Smooth muscle cell (in vitro differentiated cells): Measurements from ENCODE around the gene ISLR. TPM values are rescaled to one million over a fixed set of nuclear protein-coding genes. Genes with fewer than 3 reads are reported as not detected.

ENCODE experiments used
- DNase-seq: peaks from one replicate; lab custom pipeline; 2025; ENCODE audit not compliant: unreplicated experiment; lab: John Stamatoyannopoulos, UW
- H2AFZ ChIP-seq: fragments of 200-600 bp; sonication (generic); 2 replicates; pipeline ENCODE4 v1.6.0; 2016; ENCODE audit warnings: antibody characterized with exemption, low read depth, mild to moderate bottlenecking
- H3F3A ChIP-seq: fragments of 200-600 bp; sonication (generic); 2 replicates; pipeline ENCODE4 v1.6.0; 2017; ENCODE audit warnings: antibody characterized with exemption, low read depth
- H3K27ac ChIP-seq: fragments of 200-600 bp; sonication (generic); 2 replicates; pipeline ENCODE4 v1.5.1; 2016; ENCODE audit warnings: low read depth, mild to moderate bottlenecking
- H3K27me3 ChIP-seq: fragments of 200-600 bp; sonication (generic); 2 replicates; pipeline ENCODE4 v1.6.1; 2016; ENCODE audit warnings: low read depth, mild to moderate bottlenecking
- H3K36me3 ChIP-seq: fragments of 200-600 bp; sonication (generic); 2 replicates; pipeline ENCODE4 v1.5.1; 2016; ENCODE audit warnings: low read depth
- H3K4me1 ChIP-seq: fragments of 200-600 bp; sonication (generic); 2 replicates; pipeline ENCODE4 v1.5.1; 2016; ENCODE audit warnings: low read depth
- H3K4me2 ChIP-seq: fragments of 200-600 bp; sonication (generic); 2 replicates; pipeline ENCODE4 v1.6.0; 2016; ENCODE audit warnings: mild to moderate bottlenecking
- H3K4me3 ChIP-seq: fragments of 200-600 bp; sonication (generic); 2 replicates; pipeline ENCODE4 v1.5.1; 2016; ENCODE audit warnings: mild to moderate bottlenecking
- H3K79me2 ChIP-seq: fragments of 200-600 bp; sonication (generic); 2 replicates; pipeline ENCODE4 v1.6.0; 2016; ENCODE audit warnings: low read depth, mild to moderate bottlenecking
- H3K9ac ChIP-seq: fragments of 200-600 bp; sonication (generic); 2 replicates; pipeline ENCODE4 v1.6.0; 2016; ENCODE audit warnings: low read depth
- H3K9me3 ChIP-seq: fragments of 200-600 bp; sonication (generic); replicated peaks from 2 replicates; pipeline ENCODE4 v1.5.1; 2016; ENCODE audit warnings: low read depth
- H4K20me1 ChIP-seq: fragments of 200-600 bp; sonication (generic); 2 replicates; pipeline ENCODE4 v1.6.0; 2016; ENCODE audit warnings: low read depth
- CTCF ChIP-seq: fragments of 200-600 bp; sonication (generic); IDR thresholded peaks from 2 replicates; pipeline ENCODE4 v1.5.1; 2017; ENCODE audit warnings: borderline replicate concordance, mild to moderate bottlenecking, antibody characterized with exemption; ENCODE audit not compliant: insufficient read depth, poor library complexity, severe bottlenecking
- WGBS: methylation state at CpG from one replicate; pipeline ENCODE4 v1.1.7; 2016; ENCODE audit warnings: low lambda C conversion rate; 5-methylcytosine and 5-hydroxymethylcytosine counted together
- polyA plus RNA-seq: library from polyadenylated mRNA; unstranded; fragments of >200 nt; fragmentation: Nextera tagmentation; extraction: Ambion mirVana; gene quantifications from 2 replicates; pipeline ENCODE4 v1.2.1, GENCODE V29; 2016
- total RNA-seq: library from RNA; depleted of rRNA; stranded (reverse); fragments of >200 nt; gene quantifications from 2 replicates; pipeline ENCODE4 v1.2.3, GENCODE V29; 2014

The ISLR gene
- total and polyA plus RNA-seq, 2 experiments from 2014 or later: 119 to 130 TPM

GRCh38 chr15:74205582-74205947 lies 32.1 kb downstream of the ISLR start:
- no peak overlapping the region for H3K27ac ChIP-seq
- peaks cover 54% of the 10 kb centered on the region for H3K4me1 ChIP-seq
- peaks cover 16% of the 10 kb centered on the region for H3K79me2 ChIP-seq
- H3K27me3 ChIP-seq: no peaks in the 10 kb centered on the region
- DNase-seq: no peak
- H3K9me3 ChIP-seq: no peaks in the 10 kb centered on the region
- no peak for TF ChIP-seq CTCF
- no peaks in the 10 kb centered on the region for H3K36me3 ChIP-seq
- peaks cover 23% of the 10 kb centered on the region for H3F3A ChIP-seq
- 90% methylated on average over 4 of the region's 4 CpGs for WGBS
- no peak overlapping the region for H3K4me2 ChIP-seq
- no peak overlapping the region for H3K9ac ChIP-seq
- H2AFZ ChIP-seq: no peak overlapping the region
- peaks cover 4% of the 10 kb centered on the region for H4K20me1 ChIP-seq
- H3K4me3 ChIP-seq: no peak overlapping the region

GRCh38 chr15:74206801-74207281 lies 33.3 kb downstream of the ISLR start:
- 71% methylated on average over 6 of the region's 6 CpGs for WGBS
- no peaks in the 10 kb centered on the region for H3K9me3 ChIP-seq
- H3K27ac ChIP-seq: no peak overlapping the region
- H3K9ac ChIP-seq: no peak overlapping the region
- H3K4me1 ChIP-seq: peaks cover 43% of the 10 kb centered on the region
- no peak for TF ChIP-seq CTCF
- H2AFZ ChIP-seq: no peak overlapping the region
- H4K20me1 ChIP-seq: no peaks in the 10 kb centered on the region
- H3K36me3 ChIP-seq: no peaks in the 10 kb centered on the region
- no peak overlapping the region for H3K4me3 ChIP-seq
- H3K4me2 ChIP-seq: no peak overlapping the region
- H3K79me2 ChIP-seq: peaks cover 3% of the 10 kb centered on the region
- DNase-seq: no peak
- no peaks in the 10 kb centered on the region for H3K27me3 ChIP-seq
- peaks cover 18% of the 10 kb centered on the region for H3F3A ChIP-seq

GRCh38 chr15:74207652-74208440 lies 34.3 kb downstream of the ISLR start:
- Histone ChIP-seq H3K4me1 (peaks cover 42% of the 10 kb centered on the region), H3K4me2 (no peak overlapping the region)

More at GRCh38 chr15:74207652-74208440, 34.3 kb downstream of the ISLR start:
- H3K4me3 ChIP-seq: no peak overlapping the region
- no peaks in the 10 kb centered on the region for H3K27me3 ChIP-seq
- H3F3A ChIP-seq: peaks cover 8% of the 10 kb centered on the region
- H3K36me3 ChIP-seq: no peaks in the 10 kb centered on the region
- H3K9me3 ChIP-seq: no peaks in the 10 kb centered on the region
- no peaks in the 10 kb centered on the region for H4K20me1 ChIP-seq
- WGBS: 85% methylated on average over 16 of the region's 16 CpGs
- no peak overlapping the region for H3K27ac ChIP-seq
- TF ChIP-seq CTCF: no peak
- no peak overlapping the region for H3K9ac ChIP-seq
- no peaks in the 10 kb centered on the region for H3K79me2 ChIP-seq
- DNase-seq: no peak
- no peak overlapping the region for H2AFZ ChIP-seq
